Measurements from ENCODE around the gene TBXAS1. TPM values are rescaled to one million over a fixed set of nuclear protein-coding genes. Genes with fewer than 3 reads are reported as not detected.

Gene TBXAS1
- total RNA-seq, 4 donors from 2014 or later = 6.2 to 23.0 (median 11.8) TPM

DNA sequence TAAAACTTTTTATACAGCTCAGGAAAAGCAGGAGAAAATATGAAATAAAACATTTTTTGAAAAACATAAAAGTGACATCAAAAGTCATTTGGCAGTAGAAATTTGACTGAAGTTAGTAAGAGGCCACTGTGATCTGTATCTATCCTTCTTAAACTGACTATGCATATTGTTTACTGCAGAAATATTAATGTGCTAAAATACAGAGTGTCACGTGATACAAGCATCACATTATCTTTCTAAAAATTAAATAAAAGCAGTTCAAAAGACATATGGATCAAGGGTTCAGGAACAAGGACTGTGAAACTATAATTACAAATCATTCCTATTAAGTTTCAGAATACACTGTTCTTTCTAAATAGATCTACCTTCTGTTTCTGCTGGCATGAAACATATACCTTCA is 200.0 kb downstream of the TBXAS1 start:
- ATAC-seq = no peak
- Histone ChIP-seq H3K36me3 (peaks cover 4 to 85% of the 10 kb centered on the region in 2 donors), H3K27me3 (no peaks in the 10 kb centered on the region), H3K4me1 (no peaks in the 10 kb centered on the region), H3K27ac (no peak overlapping the region), H3K9me3 (no peaks in the 10 kb centered on the region), H3K4me3 (no peak overlapping the region)
- WGBS, 2 donors (ENCODE audit: low coverage in 1 of 2) = 55 to 70% methylated on average over 1 of the region's 1 CpG
- TF ChIP-seq, protein P1, sequence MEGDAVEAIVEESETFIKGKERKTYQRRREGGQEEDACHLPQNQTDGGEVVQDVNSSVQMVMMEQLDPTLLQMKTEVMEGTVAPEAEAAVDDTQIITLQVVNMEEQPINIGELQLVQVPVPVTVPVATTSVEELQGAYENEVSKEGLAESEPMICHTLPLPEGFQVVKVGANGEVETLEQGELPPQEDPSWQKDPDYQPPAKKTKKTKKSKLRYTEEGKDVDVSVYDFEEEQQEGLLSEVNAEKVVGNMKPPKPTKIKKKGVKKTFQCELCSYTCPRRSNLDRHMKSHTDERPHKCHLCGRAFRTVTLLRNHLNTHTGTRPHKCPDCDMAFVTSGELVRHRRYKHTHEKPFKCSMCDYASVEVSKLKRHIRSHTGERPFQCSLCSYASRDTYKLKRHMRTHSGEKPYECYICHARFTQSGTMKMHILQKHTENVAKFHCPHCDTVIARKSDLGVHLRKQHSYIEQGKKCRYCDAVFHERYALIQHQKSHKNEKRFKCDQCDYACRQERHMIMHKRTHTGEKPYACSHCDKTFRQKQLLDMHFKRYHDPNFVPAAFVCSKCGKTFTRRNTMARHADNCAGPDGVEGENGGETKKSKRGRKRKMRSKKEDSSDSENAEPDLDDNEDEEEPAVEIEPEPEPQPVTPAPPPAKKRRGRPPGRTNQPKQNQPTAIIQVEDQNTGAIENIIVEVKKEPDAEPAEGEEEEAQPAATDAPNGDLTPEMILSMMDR (IDR thresholded peaks at IDR 0.05) = no peak

- no peaks in the 10 kb centered on the region for H3K9me3 ChIP-seq
- no peak overlapping the region for H3K27ac ChIP-seq
- ATAC-seq = no peak
- no peaks in the 10 kb centered on the region for H3K27me3 ChIP-seq
- peaks cover 4 to 78% of the 10 kb centered on the region in 2 donors for H3K36me3 ChIP-seq
- WGBS, 2 donors (ENCODE audit: low coverage in 1 of 2) = 100% methylated on average over 1 of the region's 1 CpG; no CpG with 5 or more reads in 1 of the 2 donors
- H3K4me1 ChIP-seq = no peaks in the 10 kb centered on the region
- H3K4me3 ChIP-seq = no peak overlapping the region
- TF ChIP-seq EP300 (IDR thresholded peaks at IDR 0.05) = no peak
- TF ChIP-seq POLR2AphosphoS5 (IDR thresholded peaks at IDR 0.05) = no peak
- TF ChIP-seq, protein P1 (IDR thresholded peaks at IDR 0.05) = no peak
- TF ChIP-seq POLR2A (IDR thresholded peaks at IDR 0.05) = no peak
Observed at GRCh38 chr7:140031364-140031763, 202.3 kb downstream of the TBXAS1 start.

- no peaks in the 10 kb centered on the region for H3K27me3 ChIP-seq
- no peak overlapping the region for H3K4me3 ChIP-seq
- no peaks in the 10 kb centered on the region for H3K9me3 ChIP-seq
- TF ChIP-seq POLR2A (IDR thresholded peaks at IDR 0.05) (no peak), POLR2AphosphoS5 (IDR thresholded peaks at IDR 0.05) (no peak), EP300 (IDR thresholded peaks at IDR 0.05) (no peak)
- H3K36me3 ChIP-seq = peaks cover 4 to 78% of the 10 kb centered on the region in 2 donors
- no peak for ATAC-seq
- WGBS, 2 donors (ENCODE audit: low coverage in 1 of 2) = 60 to 93% methylated on average over 6 to 8 of the region's 8 CpGs
- no peaks in the 10 kb centered on the region for H3K4me1 ChIP-seq
- H3K27ac ChIP-seq = no peak overlapping the region
Observed at GRCh38 chr7:140033036-140033435, 204.0 kb downstream of the TBXAS1 start.

DNA sequence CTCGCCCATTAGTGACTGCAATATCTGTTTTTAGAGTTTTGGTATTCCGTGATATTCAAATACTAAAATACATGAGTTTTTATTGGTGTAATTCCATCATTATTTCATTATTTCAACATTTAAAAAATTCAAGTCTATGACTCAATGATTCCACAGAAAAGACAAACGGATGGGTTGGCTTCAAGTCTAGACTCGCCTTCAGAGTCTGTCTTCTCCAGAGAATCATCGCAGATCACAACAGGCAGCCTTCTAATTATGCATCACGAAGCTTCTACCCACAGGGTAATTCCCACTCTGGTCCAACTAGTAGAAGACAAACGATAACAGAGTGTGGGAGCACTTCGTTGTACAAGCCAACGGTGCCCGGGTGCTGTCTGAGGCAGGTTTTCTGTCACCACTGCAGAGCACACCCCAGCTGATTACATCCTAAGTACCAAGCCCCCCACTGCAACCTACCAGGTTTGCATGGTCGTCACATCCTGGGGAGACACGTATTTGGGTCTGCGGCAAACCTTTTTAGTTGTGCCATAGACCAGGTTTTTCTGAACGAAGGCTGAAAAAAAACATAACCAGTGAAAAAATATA is 204.8 kb downstream of the TBXAS1 start:
- Histone ChIP-seq H3K4me1 (no peaks in the 10 kb centered on the region), H3K9me3 (no peaks in the 10 kb centered on the region), H3K27ac (no peak overlapping the region), H3K4me3 (no peak overlapping the region), H3K27me3 (no peaks in the 10 kb centered on the region), H3K36me3 (peaks cover 4 to 80% of the 10 kb centered on the region in 2 donors)
- no peak for ATAC-seq
- no peak for TF ChIP-seq POLR2A (IDR thresholded peaks at IDR 0.05)
- no peak for TF ChIP-seq EP300 (IDR thresholded peaks at IDR 0.05)
- no peak for TF ChIP-seq POLR2AphosphoS5 (IDR thresholded peaks at IDR 0.05)
- TF ChIP-seq, protein P1 (IDR thresholded peaks at IDR 0.05) = no peak
- 87 to 93% methylated on average over 7 to 12 of the region's 14 CpGs for WGBS, 2 donors (ENCODE audit: low coverage in 1 of 2)

- no peak for ATAC-seq
- no peak for TF ChIP-seq POLR2A (IDR thresholded peaks at IDR 0.05)
- TF ChIP-seq, protein P1 (IDR thresholded peaks at IDR 0.05) = no peak
- TF ChIP-seq POLR2AphosphoS5 (IDR thresholded peaks at IDR 0.05) = no peak
- TF ChIP-seq EP300 (IDR thresholded peaks at IDR 0.05) = no peak
Observed at GRCh38 chr7:140034421-140034820, 205.4 kb downstream of the TBXAS1 start.

More at GRCh38 chr7:140034421-140034820, 205.4 kb downstream of the TBXAS1 start:
- Histone ChIP-seq H3K36me3 (peaks cover 4 to 85% of the 10 kb centered on the region in 2 donors), H3K4me1 (no peaks in the 10 kb centered on the region), H3K27ac (no peak overlapping the region), H3K4me3 (no peak overlapping the region), H3K9me3 (no peaks in the 10 kb centered on the region), H3K27me3 (no peaks in the 10 kb centered on the region)
